Endothelial cell of umbilical vein (primary cell): ENCODE results near the gene SESN3. TPM values are rescaled to one million over a fixed set of nuclear protein-coding genes. Genes with fewer than 3 reads are reported as not detected.

ENCODE experiments used
- BruUV-seq: library from RNA; stranded (reverse); fragments of 400-500 nt; replicated peaks from 2 replicates; lab custom pipeline; 2021; lab: Mats Ljungman, UMichigan
- CTCF ChIA-PET: fragments of 300-600, 350-600 bp; sonication (Branson Sonifier 250); formaldehyde crosslinking; loops from one replicate; lab custom pipeline; 2021; ENCODE audit warnings: antibody characterized with exemption, inconsistent platforms; lab: Charles Lee
- POLR2A ChIA-PET: fragments of 300-600, 350-600 bp; sonication (Branson Sonifier 250); formaldehyde crosslinking; loops from one replicate; lab custom pipeline; 2021; ENCODE audit warnings: antibody characterized with exemption, inconsistent platforms; lab: Charles Lee
- DNase-seq: peaks from one replicate; pipeline ENCODE4 v3.0.0-alpha.2; 2011; ENCODE audit warnings: low read depth, low spot score
- FAIRE-seq: peaks from 2 replicates; lab custom pipeline; 2011; peaks lifted over from hg19 to GRCh38; lab: Jason Lieb, UNC
- H2AFZ ChIP-seq: 2 replicates; pipeline ENCODE4 v1.6.0; 2012; ENCODE audit warnings: low read depth, low read length, control low read depth, inconsistent platforms
- H3K27ac ChIP-seq: 2 replicates; pipeline ENCODE4 v1.5.1; 2011; ENCODE audit warnings: low read depth, mild to moderate bottlenecking, control low read depth, low read length, moderate library complexity; ENCODE audit not compliant: insufficient read depth
- H3K27me3 ChIP-seq, 2 experiments: 2 replicates each; pipeline versions ENCODE4 v1.6.0 to v1.6.1; 2011; ENCODE audit warnings: low read length in 2 of 2, mixed read lengths in 1 of 2; ENCODE audit not compliant: control insufficient read depth in 2 of 2, insufficient read depth in 2 of 2
- H3K36me3 ChIP-seq, 2 experiments: 2 replicates in 1 of 2; 3 replicates in 1 of 2; pipeline ENCODE4 v1.5.1; 2011; ENCODE audit warnings: low read length in 2 of 2, mild to moderate bottlenecking in 1 of 2, moderate library complexity in 1 of 2; ENCODE audit not compliant: control insufficient read depth in 2 of 2, insufficient read depth in 2 of 2; ENCODE audit errors: extremely low read depth in 1 of 2
- H3K4me1 ChIP-seq: 3 replicates; pipeline ENCODE4 v1.5.1; 2011; ENCODE audit warnings: mild to moderate bottlenecking, low read length; ENCODE audit not compliant: control insufficient read depth, insufficient read depth; ENCODE audit errors: extremely low read depth
- H3K4me2 ChIP-seq: 2 replicates; pipeline ENCODE4 v1.6.1; 2011; ENCODE audit warnings: low read length, control low read depth, mixed read lengths; ENCODE audit not compliant: insufficient read depth
- H3K4me3 ChIP-seq, 3 experiments: fragments of 200-600 bp in 1 of 3; sonication (generic), shearing (Covaris generic) in 1 of 3; replicated peaks in 1 of 3; 2 replicates each; pipeline ENCODE4 v1.5.1; 2011 to 2016; ENCODE audit warnings: control low read depth in 3 of 3, low read length in 3 of 3, mild to moderate bottlenecking in 2 of 3, inconsistent platforms in 1 of 3, low read depth in 1 of 3, moderate library complexity in 1 of 3; ENCODE audit not compliant: insufficient read depth in 1 of 3
- H3K79me2 ChIP-seq: 2 replicates; pipeline ENCODE4 v1.6.0; 2012; ENCODE audit warnings: low read length, inconsistent platforms; ENCODE audit not compliant: control insufficient read depth, insufficient read depth
- H3K9ac ChIP-seq: replicated peaks from 2 replicates; pipeline ENCODE3; 2011; ENCODE audit warnings: low read length, control low read depth; ENCODE audit not compliant: insufficient read depth; ENCODE audit errors: extremely low read depth
- H3K9me1 ChIP-seq: replicated peaks from 3 replicates; pipeline ENCODE4 v1.6.0; 2011; ENCODE audit warnings: mild to moderate bottlenecking, low read length; ENCODE audit not compliant: control insufficient read depth, insufficient read depth; ENCODE audit errors: extremely low read depth
- H3K9me3 ChIP-seq: replicated peaks from 2 replicates; pipeline ENCODE4 v1.5.1; 2012; ENCODE audit warnings: low read length, inconsistent platforms; ENCODE audit not compliant: control insufficient read depth, insufficient read depth
- H4K20me1 ChIP-seq: replicated peaks from 2 replicates; pipeline ENCODE3; 2011; ENCODE audit warnings: mild to moderate bottlenecking, low read length; ENCODE audit not compliant: control insufficient read depth, insufficient read depth; ENCODE audit errors: extremely low read depth
- GATA2 ChIP-seq: IDR thresholded peaks from 2 replicates; pipeline ENCODE4 v1.7.0; 2011; ENCODE audit warnings: low read depth, mild to moderate bottlenecking, moderate library complexity, mixed read lengths, low read length; ENCODE audit not compliant: insufficient read length, insufficient read depth
- JUN ChIP-seq: IDR thresholded peaks from 2 replicates; pipeline ENCODE4 v1.6.1; 2011; ENCODE audit warnings: borderline replicate concordance, low read depth; ENCODE audit not compliant: insufficient read length, insufficient read depth
- POLR2A ChIP-seq: IDR thresholded peaks from 2 replicates; pipeline ENCODE4 v1.6.1; 2012; ENCODE audit warnings: low read depth, mild to moderate bottlenecking, control low read depth, low read length
- POLR2AphosphoS5 ChIP-seq: IDR thresholded peaks from 2 replicates; pipeline ENCODE4 v1.6.1; 2012; ENCODE audit warnings: low read depth, mild to moderate bottlenecking, control low read depth, low read length, moderate library complexity; ENCODE audit not compliant: insufficient read depth
- dilution Hi-C: fragments of 300-500 bp; cut with MboI; formaldehyde crosslinking; loops from one replicate; pipeline ENCODE4 v1.15.0; 2019; ENCODE audit warnings: low sequenced_read_pairs; ENCODE audit not compliant: extremely low pct_ligation_motif_present
- intact Hi-C: fragments of 100-400 bp; cut with micrococcal nuclease; formaldehyde crosslinking; loops from one replicate; pipeline ENCODE4 v1.10.0; 2022
- polyA plus RNA-seq, 4 experiments: library from polyadenylated mRNA; depleted of rRNA in 3 of 4; stranded (reverse) in 3 of 4; unstranded in 1 of 4; fragments of >200 nt; gene quantifications; 2 replicates each; pipeline versions ENCODE4 v1.2.1 to v1.2.3, GENCODE V29; 2011 to 2012; ENCODE audit warnings: missing spikeins in 1 of 4
- total RNA-seq: library from RNA; stranded (reverse); gene quantifications from 2 replicates; pipeline ENCODE4 v1.2.3, GENCODE V29; 2021
- TF ChIP-seq, protein P1 (sequence below), 2 donors: IDR thresholded peaks; 1 replicate in 1 of 2; 2 replicates in 1 of 2; pipeline ENCODE4 v1.5.1; 2011; ENCODE audit warnings: low read length in 2 of 2, mild to moderate bottlenecking in 2 of 2, moderate library complexity in 2 of 2, control low read depth in 1 of 2, inconsistent platforms in 1 of 2, low read depth in 1 of 2; ENCODE audit not compliant: insufficient read depth in 1 of 2; ENCODE audit errors: extremely low read depth in 1 of 2

The SESN3 gene
- total and polyA plus RNA-seq, 2 donors (not counting 3 experiments of a cell fraction or from before 2014, with no cell fraction given) = 1.6 to 6.9 TPM

- TF ChIP-seq GATA2 (no peak), POLR2A (no peak), POLR2AphosphoS5 (no peak), JUN (peak; percentile 14)
- TF ChIP-seq, protein P1, sequence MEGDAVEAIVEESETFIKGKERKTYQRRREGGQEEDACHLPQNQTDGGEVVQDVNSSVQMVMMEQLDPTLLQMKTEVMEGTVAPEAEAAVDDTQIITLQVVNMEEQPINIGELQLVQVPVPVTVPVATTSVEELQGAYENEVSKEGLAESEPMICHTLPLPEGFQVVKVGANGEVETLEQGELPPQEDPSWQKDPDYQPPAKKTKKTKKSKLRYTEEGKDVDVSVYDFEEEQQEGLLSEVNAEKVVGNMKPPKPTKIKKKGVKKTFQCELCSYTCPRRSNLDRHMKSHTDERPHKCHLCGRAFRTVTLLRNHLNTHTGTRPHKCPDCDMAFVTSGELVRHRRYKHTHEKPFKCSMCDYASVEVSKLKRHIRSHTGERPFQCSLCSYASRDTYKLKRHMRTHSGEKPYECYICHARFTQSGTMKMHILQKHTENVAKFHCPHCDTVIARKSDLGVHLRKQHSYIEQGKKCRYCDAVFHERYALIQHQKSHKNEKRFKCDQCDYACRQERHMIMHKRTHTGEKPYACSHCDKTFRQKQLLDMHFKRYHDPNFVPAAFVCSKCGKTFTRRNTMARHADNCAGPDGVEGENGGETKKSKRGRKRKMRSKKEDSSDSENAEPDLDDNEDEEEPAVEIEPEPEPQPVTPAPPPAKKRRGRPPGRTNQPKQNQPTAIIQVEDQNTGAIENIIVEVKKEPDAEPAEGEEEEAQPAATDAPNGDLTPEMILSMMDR (IDR thresholded peaks at IDR 0.05; ENCODE audit: extremely low read depth in 1 of 2, insufficient read depth in 1 of 2, low read depth in 1 of 2, low read length in 2 of 2) = no peak
- ChIA-PET POLR2A (interaction anchor here (0.6 to 1.2 kb wide), 2 partner anchors 22 to 80 kb away, joined by 3 to 8 read pairs; no protein-coding TSS in a partner anchor), CTCF (interaction anchor here (0.6 to 2.0 kb wide), 8 partner anchors 19 to 473 kb away, joined by 3 to 16 read pairs (median 4); partner anchors contain the start of gene SRSF8)
- H3K27me3 ChIP-seq = peaks cover 15 to 43% of the 10 kb centered on the region in 2 experiments
- intact Hi-C loops (loop anchor here (2.0 to 5.0 kb wide), 3 partner anchors 123 to 530 kb away; partner anchors contain the start of gene SRSF8), dilution Hi-C loops (no loop called here)
- H3K9me1 ChIP-seq = no peaks in the 10 kb centered on the region
- H3K4me2 ChIP-seq = peak overlapping the region; percentile 92
- H3K4me1 ChIP-seq = peaks cover 11% of the 10 kb centered on the region
- H2AFZ ChIP-seq = peak overlapping the region; percentile 93
- H3K9me3 ChIP-seq = no peaks in the 10 kb centered on the region
- BruUV-seq = no TSS peak
- no peak for FAIRE-seq
- H3K36me3 ChIP-seq = no peaks in the 10 kb centered on the region
- H3K4me3 ChIP-seq = peak overlapping the region; percentile 37 to 49 (median 41)
- peak; percentile 49 for DNase-seq
- H3K9ac ChIP-seq = peak overlapping the region; percentile 26
- no peaks in the 10 kb centered on the region for H3K79me2 ChIP-seq
- H3K27ac ChIP-seq = no peak overlapping the region
- H4K20me1 ChIP-seq = no peaks in the 10 kb centered on the region
These were observed 1.0 kb upstream of the SESN3 start for GRCh38 chr11:95231881-95232605.
